ENCODE data around the gene SHBG.

Gene SHBG

DNA sequence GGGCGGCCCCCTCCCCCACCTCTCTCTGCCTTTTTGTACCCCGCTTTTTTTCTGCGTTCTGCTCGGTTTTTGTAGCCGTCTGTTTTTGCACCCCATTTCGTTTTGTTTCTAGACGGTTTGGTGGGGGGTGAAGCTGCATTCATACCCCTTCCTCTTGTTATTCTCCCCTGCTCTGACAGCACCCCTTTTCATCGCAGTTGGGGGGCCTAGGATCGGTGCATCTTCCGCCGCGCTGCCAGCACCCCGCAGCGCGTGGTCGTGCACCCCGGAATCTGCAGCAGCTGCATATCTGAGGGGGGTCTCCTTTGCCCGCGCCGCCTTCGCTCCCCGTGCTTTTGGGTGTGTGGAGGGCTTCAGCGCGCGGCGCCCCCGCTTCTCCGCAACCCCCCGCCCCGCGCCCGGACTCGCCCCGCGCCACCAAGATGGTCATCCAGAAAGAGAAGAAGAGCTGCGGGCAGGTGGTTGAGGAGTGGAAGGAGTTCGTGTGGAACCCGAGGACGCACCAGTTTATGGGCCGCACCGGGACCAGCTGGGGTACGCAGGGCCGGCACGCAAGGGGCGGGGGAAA lies 21.2 kb downstream of the SHBG start:
- DNase-seq, result no peak

GRCh38 chr17:7651665-7652387 lies 21.9 kb downstream of the SHBG start:
- DNase-seq, result no peak

DNA sequence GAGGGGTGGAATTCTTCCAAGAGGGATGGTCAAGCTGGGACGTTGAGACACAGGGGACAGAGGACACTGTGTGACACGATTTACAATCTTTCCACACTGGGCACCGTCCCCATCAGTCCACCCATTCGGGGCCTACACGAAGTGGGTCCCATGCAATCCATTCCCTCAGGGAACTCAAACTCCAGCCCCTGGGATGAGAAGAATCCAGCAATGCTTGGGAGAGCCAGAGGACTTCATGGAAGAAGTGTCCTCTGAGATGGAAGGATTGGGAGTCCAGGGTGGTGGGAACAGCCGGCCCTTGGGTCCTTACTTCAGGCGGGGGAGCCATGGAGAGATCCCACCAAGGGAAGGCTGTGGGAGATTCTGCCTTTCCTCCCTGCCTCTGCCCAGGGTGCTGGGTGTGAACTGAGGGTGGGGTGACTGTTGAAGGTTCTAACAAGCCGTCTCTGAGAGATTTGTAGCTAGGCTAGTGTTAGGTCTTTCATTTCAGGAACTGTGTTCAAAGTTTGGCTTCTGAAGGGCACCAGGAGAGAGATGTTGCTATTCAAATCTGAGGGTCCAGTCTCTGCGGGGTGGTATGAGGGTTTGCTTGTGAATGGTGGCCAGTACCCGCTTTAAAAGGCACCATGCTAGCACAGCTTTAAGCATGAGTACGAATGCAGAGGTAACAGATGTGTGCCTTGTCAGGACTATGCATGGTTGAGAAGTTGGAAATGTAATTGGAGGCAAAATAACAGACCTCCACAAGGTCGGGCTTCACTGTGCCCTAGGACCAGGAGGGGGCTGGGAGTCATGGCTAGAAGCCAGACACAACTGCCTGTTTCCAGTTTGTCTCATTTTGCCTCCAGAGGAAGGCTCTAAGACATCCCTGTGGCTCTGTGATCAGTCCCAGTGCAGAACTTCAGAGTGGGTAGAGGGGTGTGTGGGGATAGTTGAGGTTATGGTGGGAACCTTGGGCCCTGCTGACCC lies 22.7 kb downstream of the SHBG start:
- DNase-seq, result no peak

DNA sequence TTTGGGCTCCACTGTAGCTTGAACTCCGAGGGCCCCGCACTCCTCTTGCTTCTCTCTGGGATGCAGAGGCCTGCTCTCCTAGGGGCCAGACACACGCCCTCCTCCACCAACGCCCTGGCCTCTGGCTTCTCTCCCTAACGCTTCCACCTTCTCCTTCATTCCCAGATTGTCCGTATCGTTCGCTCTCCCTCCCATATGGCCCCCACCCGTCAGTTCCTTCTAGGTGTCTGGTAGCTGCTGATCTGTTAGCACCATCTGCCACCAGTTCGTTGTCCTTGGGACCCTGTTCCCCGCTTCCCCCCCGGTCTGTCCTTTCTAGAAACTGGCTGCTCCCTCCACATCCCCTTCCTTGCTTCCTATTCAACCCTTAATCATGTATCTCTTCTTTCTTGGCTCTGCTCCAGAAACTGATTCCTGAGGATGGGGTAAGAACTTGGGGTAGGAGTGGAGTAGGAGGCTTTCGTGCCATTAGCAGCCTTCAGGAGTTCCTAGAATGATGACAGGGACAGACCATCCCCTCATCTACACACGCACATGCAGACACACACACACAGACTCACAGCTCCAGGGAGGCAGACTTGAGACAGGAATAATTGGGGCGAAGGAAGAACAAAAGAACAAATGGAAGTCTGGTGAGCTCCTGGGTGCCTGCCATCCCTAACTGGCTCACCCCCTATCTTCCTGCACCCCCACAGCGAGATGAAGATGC lies 25.1 kb downstream of the SHBG start:
- no peak for DNase-seq

DNA sequence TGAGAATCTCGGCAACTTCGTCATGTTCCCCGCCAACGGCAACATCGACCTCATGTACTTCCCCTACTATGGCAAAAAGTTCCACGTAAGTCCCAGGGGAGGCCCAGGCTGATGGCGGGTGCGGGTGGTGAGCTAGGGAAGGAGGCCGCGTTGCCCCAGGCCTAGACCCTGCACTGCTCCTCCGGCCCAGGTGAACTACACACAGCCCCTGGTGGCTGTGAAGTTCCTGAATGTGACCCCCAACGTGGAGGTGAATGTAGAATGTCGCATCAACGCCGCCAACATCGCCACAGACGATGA lies 25.6 kb downstream of the SHBG start:
- DNase-seq, result no peak

- no peak for DNase-seq
Observed at GRCh38 chr17:7656958-7657609, 27.1 kb downstream of the SHBG start.

GRCh38 chr17:7667656-7668406 lies 37.9 kb downstream of the SHBG start:
- no peak for DNase-seq

DNA sequence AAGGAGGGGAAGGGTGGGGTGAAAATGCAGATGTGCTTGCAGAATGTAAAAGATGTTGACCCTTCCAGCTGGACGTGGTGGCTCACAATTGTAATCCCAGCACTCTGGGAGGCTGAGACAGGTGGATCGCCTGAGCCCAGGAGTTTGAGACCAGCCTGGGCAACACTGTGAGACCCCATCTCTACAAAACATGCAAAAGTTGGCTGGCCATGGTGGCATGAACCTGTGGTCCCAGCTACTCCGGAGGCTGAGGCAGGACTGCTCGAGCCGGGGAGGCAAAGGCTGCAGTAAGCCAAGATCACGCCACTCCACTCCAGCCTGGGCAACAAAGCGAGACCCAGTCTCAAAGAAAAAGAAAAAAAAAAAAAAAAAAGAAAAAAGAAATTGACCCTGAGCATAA lies 38.5 kb downstream of the SHBG start:
- no peak for DNase-seq

- DNase-seq, result peak; percentile 47
Observed at GRCh38 chr17:7673239-7673638, 43.3 kb downstream of the SHBG start.

- DNase-seq, result no peak
Observed at GRCh38 chr17:7674934-7675333, 45.0 kb downstream of the SHBG start.

DNA sequence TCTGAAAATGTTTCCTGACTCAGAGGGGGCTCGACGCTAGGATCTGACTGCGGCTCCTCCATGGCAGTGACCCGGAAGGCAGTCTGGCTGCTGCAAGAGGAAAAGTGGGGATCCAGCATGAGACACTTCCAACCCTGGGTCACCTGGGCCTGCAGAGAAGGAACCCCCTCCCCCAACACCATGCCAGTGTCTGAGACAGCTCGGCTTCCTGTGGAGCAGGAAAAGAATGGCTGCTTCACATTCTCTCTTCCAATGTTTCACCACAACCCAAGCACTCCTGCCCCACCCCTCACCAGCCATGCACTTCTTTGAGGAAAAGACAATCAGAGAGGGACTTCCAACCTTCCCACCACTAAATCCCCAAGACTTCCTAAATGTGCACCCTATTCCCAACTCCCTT lies 46.6 kb downstream of the SHBG start:
- DNase-seq, result no peak

DNA sequence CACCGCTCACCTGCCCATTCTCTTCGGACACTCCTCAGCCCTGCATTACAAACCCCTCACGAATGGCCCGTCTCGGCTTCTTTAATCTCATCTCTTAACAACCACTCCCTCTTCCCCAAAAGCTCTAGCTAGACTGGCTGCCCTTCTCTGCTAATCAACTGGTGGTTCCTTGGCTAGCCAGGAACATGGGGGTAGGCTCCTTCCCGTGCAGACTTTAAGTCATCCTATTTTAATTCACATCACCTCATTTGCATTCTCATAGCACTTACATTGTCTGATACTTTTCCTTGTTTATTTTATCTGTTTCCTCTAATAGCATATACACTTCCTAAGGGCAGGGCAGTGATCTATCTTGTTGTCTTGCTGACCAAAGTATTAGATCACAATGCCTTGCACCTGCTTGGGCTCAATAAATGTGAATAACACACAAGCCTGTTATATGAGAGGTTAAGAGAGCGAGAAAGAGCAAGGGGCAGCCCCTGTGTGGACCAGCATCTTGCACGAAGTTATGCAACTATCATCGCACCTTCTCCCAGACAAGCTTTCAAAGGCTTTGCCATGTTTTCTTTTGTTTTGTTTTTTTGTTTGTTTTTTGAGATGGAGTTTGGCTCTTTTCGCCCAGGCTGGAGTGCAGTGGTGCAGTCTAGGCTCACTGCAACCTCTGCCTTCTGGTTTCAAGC lies 47.6 kb downstream of the SHBG start:
- DNase-seq, result no peak
